Lung (tissue), 12 donors: ENCODE results near the gene NEK7. TPM values are rescaled to one million over a fixed set of nuclear protein-coding genes. Genes with fewer than 3 reads are reported as not detected.

Source experiments
- ATAC-seq: fragments of 200-7000 bp; cut with Tn5 transposase; one replicate; pipeline ENCODE4 v1.9.1; 2020; ENCODE audit warnings: moderate number of reproducible peaks; ENCODE audit not compliant: insufficient read depth, low FRiP score
- DNase-seq, 3 donors: peaks; one replicate each; pipeline ENCODE4 v3.0.0-alpha.2; 2013 to 2017
- H3K27ac ChIP-seq, 2 donors: one replicate each; pipeline ENCODE4 v1.5.1; 2013; ENCODE audit warnings: mild to moderate bottlenecking in 2 of 2, moderate library complexity in 2 of 2, control low read depth in 1 of 2, inconsistent platforms in 1 of 2, low read depth in 1 of 2, low read length in 1 of 2
- H3K27me3 ChIP-seq, 3 donors: one replicate each; pipeline ENCODE4 v1.5.1; 2013; ENCODE audit warnings: low read length in 2 of 3; ENCODE audit not compliant: control insufficient read depth in 3 of 3, insufficient read depth in 3 of 3
- H3K36me3 ChIP-seq, 4 donors: one replicate each; pipeline ENCODE4 v1.5.1; 2013; ENCODE audit warnings: low read length in 4 of 4, mild to moderate bottlenecking in 1 of 4, moderate library complexity in 1 of 4; ENCODE audit not compliant: control insufficient read depth in 4 of 4, insufficient read depth in 4 of 4
- H3K4me1 ChIP-seq, 5 donors: one replicate each; pipeline ENCODE4 v1.5.1; 2013; ENCODE audit warnings: low read length in 5 of 5, mild to moderate bottlenecking in 2 of 5, moderate library complexity in 1 of 5; ENCODE audit not compliant: control insufficient read depth in 5 of 5, insufficient read depth in 5 of 5
- H3K4me3 ChIP-seq: one replicate; pipeline ENCODE4 v1.5.1; 2013; ENCODE audit warnings: mild to moderate bottlenecking, control low read depth, moderate library complexity
- H3K9ac ChIP-seq, 2 donors: one replicate each; pipeline ENCODE4 v1.5.1; 2013; ENCODE audit warnings: low read length in 2 of 2, control low read depth in 1 of 2; ENCODE audit not compliant: insufficient read depth in 1 of 2
- H3K9me3 ChIP-seq, 4 donors: one replicate each; pipeline ENCODE4 v1.5.1; 2013; ENCODE audit warnings: low read length in 3 of 4, mild to moderate bottlenecking in 1 of 4, moderate library complexity in 1 of 4; ENCODE audit not compliant: control insufficient read depth in 4 of 4, insufficient read depth in 3 of 4
- WGBS, 2 donors: extraction: QIAGEN DNeasy Blood & Tissue Kit; methylation state at CpG; one replicate each; pipeline ENCODE4 v1.1.7; 2013; 5-methylcytosine and 5-hydroxymethylcytosine counted together
- polyA plus RNA-seq, 2 donors: library from polyadenylated mRNA; stranded (reverse); fragments of 200-250 nt; gene quantifications; one replicate each; pipeline ENCODE4 v1.2.1, GENCODE V29; 2013
- total RNA-seq, 2 donors: library from RNA; depleted of rRNA in 1 of 2; stranded (reverse); fragments of >200 nt in 1 of 2; gene quantifications; one replicate each; pipeline ENCODE4 v1.2.1, GENCODE V29; 2014 to 2021
- TF ChIP-seq, protein P1 (sequence below): IDR thresholded peaks from 2 replicates; pipeline ENCODE4 v1.5.1; 2012; ENCODE audit warnings: mild to moderate bottlenecking; ENCODE audit errors: control extremely low read depth, extremely low read depth
- donor health status: control.
- donor health status: control.
- donor health status: Bipolar disorder and iron deficiency.
- donor health status: healthy.
- donor health status: DM: yes; HTN: yes; CAD: no.

Gene NEK7
- total and polyA plus RNA-seq, 4 donors = 23.9 to 132 (median 64.2) TPM

GRCh38 chr1:198157241-198157846 lies 546 bp downstream of the NEK7 start:
- H3K9ac ChIP-seq = peak overlapping the region; percentile 58 to 97
- H3K27me3 ChIP-seq = no peaks in the 10 kb centered on the region
- peak; percentile 67 for ATAC-seq
- peak overlapping the region; percentile 94 for H3K4me3 ChIP-seq
- 0 to 1% methylated on average over 62 of the region's 62 CpGs for WGBS, 2 donors
- H3K9me3 ChIP-seq = no peaks in the 10 kb centered on the region
- H3K4me1 ChIP-seq = peaks cover 0 to 31% (median 9%) of the 10 kb centered on the region in 5 donors
- peak overlapping the region; percentile 98 to 100 for H3K27ac ChIP-seq
- H3K36me3 ChIP-seq = no peaks in the 10 kb centered on the region
- DNase-seq = peak; percentile 92 to 98 (median 97)
- TF ChIP-seq, protein P1, sequence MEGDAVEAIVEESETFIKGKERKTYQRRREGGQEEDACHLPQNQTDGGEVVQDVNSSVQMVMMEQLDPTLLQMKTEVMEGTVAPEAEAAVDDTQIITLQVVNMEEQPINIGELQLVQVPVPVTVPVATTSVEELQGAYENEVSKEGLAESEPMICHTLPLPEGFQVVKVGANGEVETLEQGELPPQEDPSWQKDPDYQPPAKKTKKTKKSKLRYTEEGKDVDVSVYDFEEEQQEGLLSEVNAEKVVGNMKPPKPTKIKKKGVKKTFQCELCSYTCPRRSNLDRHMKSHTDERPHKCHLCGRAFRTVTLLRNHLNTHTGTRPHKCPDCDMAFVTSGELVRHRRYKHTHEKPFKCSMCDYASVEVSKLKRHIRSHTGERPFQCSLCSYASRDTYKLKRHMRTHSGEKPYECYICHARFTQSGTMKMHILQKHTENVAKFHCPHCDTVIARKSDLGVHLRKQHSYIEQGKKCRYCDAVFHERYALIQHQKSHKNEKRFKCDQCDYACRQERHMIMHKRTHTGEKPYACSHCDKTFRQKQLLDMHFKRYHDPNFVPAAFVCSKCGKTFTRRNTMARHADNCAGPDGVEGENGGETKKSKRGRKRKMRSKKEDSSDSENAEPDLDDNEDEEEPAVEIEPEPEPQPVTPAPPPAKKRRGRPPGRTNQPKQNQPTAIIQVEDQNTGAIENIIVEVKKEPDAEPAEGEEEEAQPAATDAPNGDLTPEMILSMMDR = no peak

DNA sequence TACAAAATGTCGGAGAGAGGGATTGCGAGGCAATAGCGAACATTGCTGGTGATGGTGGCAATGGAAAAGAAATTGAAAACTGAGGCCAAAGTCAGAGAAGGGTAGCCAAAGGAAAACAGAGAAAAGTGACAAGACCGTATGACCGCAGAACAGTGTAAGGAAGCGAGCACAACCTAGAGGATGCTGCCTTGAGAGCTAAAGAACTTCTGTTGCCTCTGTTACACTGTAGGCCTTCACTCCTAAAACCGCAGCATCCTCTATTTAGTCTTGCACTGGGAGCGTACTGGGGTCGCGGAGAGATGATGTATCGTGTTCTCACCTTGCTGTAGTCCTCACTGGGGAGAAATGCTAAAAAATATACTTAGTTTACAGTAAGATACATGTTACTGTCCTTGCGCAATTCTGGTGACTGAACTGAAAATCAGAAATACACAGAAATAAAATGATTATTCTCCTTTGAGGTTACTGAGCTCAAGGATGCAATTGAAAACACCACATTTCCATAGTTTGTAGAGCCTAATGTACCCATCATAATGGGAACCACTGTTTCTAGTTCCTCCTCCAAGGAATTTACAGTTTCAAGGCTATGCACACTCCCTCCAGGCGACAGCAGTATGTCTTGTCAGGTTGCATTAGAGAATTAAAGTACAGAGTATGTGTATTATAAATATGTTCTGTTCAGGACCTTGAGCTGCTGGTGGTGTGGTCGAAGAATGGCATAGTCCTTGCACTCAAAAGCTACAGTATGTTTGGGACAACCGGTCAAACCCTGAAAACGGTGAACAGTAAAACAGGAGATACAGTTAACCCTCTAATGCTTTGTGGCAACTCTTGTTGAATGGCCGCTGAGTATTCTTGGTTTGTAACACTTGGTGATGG lies 1.3 kb downstream of the NEK7 start:
- Histone ChIP-seq H3K27me3 (no peaks in the 10 kb centered on the region), H3K4me1 (peaks cover 0 to 33% (median 9%) of the 10 kb centered on the region in 5 donors), H3K27ac (peak overlapping the region; percentile 98 to 100), H3K36me3 (no peaks in the 10 kb centered on the region), H3K4me3 (peak overlapping the region; percentile 94), H3K9me3 (no peaks in the 10 kb centered on the region), H3K9ac (peak overlapping the region; percentile 58 to 97)
- TF ChIP-seq, protein P1 = no peak
- DNase-seq (peak in 2 of 3 donors; percentile 17 to 46), ATAC-seq (no peak)
- 5% methylated on average over 17 of the region's 17 CpGs for WGBS, 2 donors

DNA sequence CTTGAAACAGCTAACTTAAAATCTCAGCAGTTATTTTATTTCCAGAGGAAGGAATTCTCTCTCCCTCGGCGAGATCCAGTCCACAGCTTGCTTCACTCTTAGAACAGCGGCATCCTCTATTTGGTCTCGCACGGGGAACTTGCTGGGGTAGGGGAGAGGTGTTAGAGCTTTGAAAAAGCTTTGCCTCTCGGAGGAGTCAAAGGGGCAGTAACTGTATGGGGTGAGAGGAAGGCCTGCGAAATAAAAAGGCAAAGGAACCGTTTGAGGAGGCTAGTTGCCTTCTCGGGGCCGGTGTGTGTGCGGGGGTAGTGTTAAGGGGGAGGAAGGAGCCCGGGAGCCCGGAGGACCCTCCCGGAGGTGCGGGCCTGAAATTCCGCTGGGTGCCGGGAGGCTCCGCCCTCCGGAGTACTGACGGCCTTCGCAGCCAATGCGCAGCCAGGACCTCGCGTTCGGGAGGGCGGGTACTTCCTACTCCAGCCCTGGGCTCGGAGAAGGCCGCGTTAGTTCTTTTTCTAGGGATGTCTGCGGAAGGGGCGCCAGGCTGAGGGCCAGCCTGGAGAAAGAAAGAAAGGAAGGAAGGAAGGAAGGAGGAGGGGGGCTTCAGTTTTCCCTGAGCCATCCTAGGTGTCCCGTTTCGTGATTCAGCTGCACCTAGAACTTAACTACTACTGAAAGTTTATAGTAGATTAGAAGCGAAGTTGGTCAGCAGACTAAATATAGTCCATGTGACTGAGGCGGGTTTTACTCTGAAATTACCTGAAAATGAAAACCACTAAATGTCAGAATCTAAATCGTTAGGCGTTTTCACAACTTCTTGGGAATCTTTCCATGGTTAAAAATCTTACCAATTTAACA lies 2.2 kb downstream of the NEK7 start:
- Histone ChIP-seq H3K36me3 (no peaks in the 10 kb centered on the region), H3K4me1 (peaks cover 0 to 33% (median 9%) of the 10 kb centered on the region in 5 donors), H3K4me3 (peak overlapping the region; percentile 59), H3K27ac (peak overlapping the region; percentile 92 to 100), H3K27me3 (no peaks in the 10 kb centered on the region), H3K9me3 (no peaks in the 10 kb centered on the region), H3K9ac (peak overlapping the region; percentile 50 to 97)
- peak; percentile 83 for ATAC-seq
- peak; percentile 93 to 97 (median 95) for DNase-seq
- 0% methylated on average over 37 of the region's 37 CpGs for WGBS, 2 donors
- TF ChIP-seq, protein P1 = no peak
